WERI-Rb-1 (cell line): ENCODE data around the gene INSR.
A peak's percentile ranks its signal among the peaks of the same experiment; 100 is the strongest.
"Not testable (repeated sequence)": the region's sequence is repeated elsewhere in the genome, so short reads cannot be mapped to it uniquely, and the experiment has no call there.

Experiments
- DNase-seq: peaks from one replicate; pipeline ENCODE4 v3.0.0-alpha.2; 2020
- H3K27ac ChIP-seq: fragments of 250-450 bp; sonication (Bioruptor Pico); 2 replicates; pipeline ENCODE4 v1.5.1; 2020; ENCODE audit warnings: mild to moderate bottlenecking, moderate library complexity
- H3K27me3 ChIP-seq: fragments of 250-450 bp; sonication (Bioruptor Pico); 2 replicates; pipeline ENCODE4 v1.5.1; 2021; ENCODE audit warnings: mild to moderate bottlenecking, low read depth, moderate library complexity; ENCODE audit not compliant: insufficient read depth, severe bottlenecking
- H3K36me3 ChIP-seq: fragments of 250-450 bp; sonication (Bioruptor Pico); 2 replicates; pipeline ENCODE4 v1.5.1; 2020; ENCODE audit warnings: mild to moderate bottlenecking, moderate library complexity
- H3K4me3 ChIP-seq: 2 replicates; pipeline ENCODE4 v1.5.1; 2011; ENCODE audit warnings: low read depth, mild to moderate bottlenecking, control low read depth, low read length
- H3K9me3 ChIP-seq: fragments of 250-450 bp; sonication (Bioruptor Pico); 2 replicates; pipeline ENCODE4 v1.5.1; 2021; ENCODE audit warnings: mild to moderate bottlenecking, moderate library complexity; ENCODE audit not compliant: severe bottlenecking
- CTCF ChIP-seq: IDR thresholded peaks from 2 replicates; pipeline ENCODE4 v1.5.1; 2011; ENCODE audit warnings: low read depth, mild to moderate bottlenecking, control low read depth, inconsistent platforms, low read length

INSR gene

GRCh38 chr19:7067716-7068115 is 226.5 kb downstream of the INSR start:
- Histone ChIP-seq H3K9me3 (peaks cover 3% of the 10 kb centered on the region), H3K27ac (no peak overlapping the region), H3K4me3 (no peak overlapping the region), H3K27me3 (no peaks in the 10 kb centered on the region), H3K36me3 (peaks cover 14% of the 10 kb centered on the region)
- no peak for TF ChIP-seq CTCF
- no peak for DNase-seq

- H3K27me3 ChIP-seq, H3K27ac ChIP-seq, H3K36me3 ChIP-seq, H3K4me3 ChIP-seq, H3K9me3 ChIP-seq: not testable (repeated sequence)
- DNase-seq = peak; percentile 72
- peak; percentile 67 for TF ChIP-seq CTCF
Measured at GRCh38 chr19:7067122-7067521, 227.1 kb downstream of the INSR start.

GRCh38 chr19:7063764-7064418 is 230.3 kb downstream of the INSR start:
- DNase-seq = no peak
- H3K4me3 ChIP-seq = no peak overlapping the region
- H3K27ac ChIP-seq = no peak overlapping the region
- H3K36me3 ChIP-seq = no peaks in the 10 kb centered on the region
- H3K9me3 ChIP-seq = peaks cover 3% of the 10 kb centered on the region
- H3K27me3 ChIP-seq = no peaks in the 10 kb centered on the region
- TF ChIP-seq CTCF = no peak

GRCh38 chr19:7063339-7063738 is 230.9 kb downstream of the INSR start:
- Histone ChIP-seq H3K27me3 (no peaks in the 10 kb centered on the region), H3K4me3 (no peak overlapping the region)
- TF ChIP-seq CTCF = no peak

More at GRCh38 chr19:7063339-7063738, 230.9 kb downstream of the INSR start:
- peaks cover 3% of the 10 kb centered on the region for H3K9me3 ChIP-seq
- DNase-seq = no peak
- H3K27ac ChIP-seq = no peak overlapping the region
- H3K36me3 ChIP-seq = no peaks in the 10 kb centered on the region
